Lower lobe of right lung (tissue), 2 donors: ENCODE data around the gene PRPF38B. TPM values are rescaled to one million over a fixed set of nuclear protein-coding genes. Genes with fewer than 3 reads are reported as not detected.
A peak's percentile ranks its signal among the peaks of the same experiment; 100 is the strongest.

ENCODE experiments used
- ATAC-seq, 2 donors: fragments of 200-7000 bp; cut with Tn5 transposase; one replicate each; pipeline ENCODE4 v1.9.1; 2020 to 2022; ENCODE audit warnings: mild to moderate bottlenecking in 2 of 2, moderate library complexity in 2 of 2
- DNase-seq: peaks from one replicate; pipeline ENCODE4 v3.0.0-alpha.2; 2020
- H3K27ac ChIP-seq: fragments of 200-600 bp; one replicate; pipeline ENCODE4 v1.8.0; 2022
- H3K27me3 ChIP-seq: fragments of 200-600 bp; one replicate; pipeline ENCODE4 v1.8.0; 2022; ENCODE audit warnings: low read depth
- H3K36me3 ChIP-seq: fragments of 200-600 bp; one replicate; pipeline ENCODE4 v1.8.0; 2022; ENCODE audit warnings: mild to moderate bottlenecking
- H3K4me1 ChIP-seq: fragments of 200-600 bp; one replicate; pipeline ENCODE4 v1.8.0; 2022
- H3K4me3 ChIP-seq: fragments of 200-600 bp; one replicate; pipeline ENCODE4 v1.8.0; 2022; ENCODE audit warnings: mild to moderate bottlenecking
- H3K9me3 ChIP-seq: fragments of 200-600 bp; one replicate; pipeline ENCODE4 v1.8.0; 2022
- intact Hi-C: fragments of 100-400 bp; cut with DNase I; formaldehyde crosslinking; loops from one replicate; pipeline ENCODE4 v1.11.0; 2022
- total RNA-seq: library from RNA; stranded (reverse); fragmentation: NEBNext Ultra II Directional; extraction: Animal tissue kit (Norgen Biotek cat#: 25700); gene quantifications from one replicate; pipeline ENCODE4 v1.2.1, GENCODE V29; 2021
- TF ChIP-seq, protein P1 (sequence below): fragments of 200-600 bp; IDR thresholded peaks from one replicate; pipeline ENCODE4 v1.8.0; 2022; ENCODE audit warnings: antibody characterized with exemption, mild to moderate bottlenecking
- donor health status: DM: no; HTN: yes; CAD: no; lungs with severe emphysema.

The PRPF38B gene
- total RNA-seq, 1 donor from 2014 or later = 41.0 TPM

DNA sequence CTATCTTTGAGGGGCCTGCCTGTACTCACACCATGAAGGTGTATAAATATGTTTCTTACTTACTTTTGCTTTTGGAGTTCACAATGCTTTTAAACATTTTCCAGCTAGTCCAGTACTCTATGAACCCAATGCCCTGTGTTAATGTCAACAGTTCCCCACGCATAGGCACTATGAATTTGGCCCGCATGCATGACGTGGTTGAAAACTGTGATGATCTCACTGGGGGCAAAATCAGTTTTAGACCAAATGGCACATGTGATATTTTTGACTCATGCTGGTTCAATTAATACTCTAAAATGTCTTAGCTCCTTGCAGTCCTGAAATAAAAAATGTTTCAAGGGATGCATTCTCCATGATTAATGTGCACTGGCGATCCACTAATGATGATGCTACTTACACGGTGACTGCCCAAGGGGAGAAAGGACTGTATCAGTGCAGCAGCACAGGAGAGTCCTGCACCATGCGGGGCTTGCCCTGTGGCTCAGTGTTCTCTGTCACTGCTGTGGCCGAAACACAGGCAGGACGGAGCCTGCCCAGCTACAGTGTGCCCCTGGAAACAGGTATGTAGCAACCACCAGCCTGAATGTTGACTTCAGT is 36.3 kb downstream of the PRPF38B start:
- intact Hi-C loops = no loop called here
- DNase-seq (no peak), ATAC-seq (peak in 1 of 2 donors; percentile 38)
- Histone ChIP-seq H3K4me3 (no peak overlapping the region), H3K9me3 (no peaks in the 10 kb centered on the region), H3K27me3 (no peaks in the 10 kb centered on the region), H3K27ac (no peak overlapping the region), H3K36me3 (no peaks in the 10 kb centered on the region), H3K4me1 (no peaks in the 10 kb centered on the region)
- TF ChIP-seq, protein P1, sequence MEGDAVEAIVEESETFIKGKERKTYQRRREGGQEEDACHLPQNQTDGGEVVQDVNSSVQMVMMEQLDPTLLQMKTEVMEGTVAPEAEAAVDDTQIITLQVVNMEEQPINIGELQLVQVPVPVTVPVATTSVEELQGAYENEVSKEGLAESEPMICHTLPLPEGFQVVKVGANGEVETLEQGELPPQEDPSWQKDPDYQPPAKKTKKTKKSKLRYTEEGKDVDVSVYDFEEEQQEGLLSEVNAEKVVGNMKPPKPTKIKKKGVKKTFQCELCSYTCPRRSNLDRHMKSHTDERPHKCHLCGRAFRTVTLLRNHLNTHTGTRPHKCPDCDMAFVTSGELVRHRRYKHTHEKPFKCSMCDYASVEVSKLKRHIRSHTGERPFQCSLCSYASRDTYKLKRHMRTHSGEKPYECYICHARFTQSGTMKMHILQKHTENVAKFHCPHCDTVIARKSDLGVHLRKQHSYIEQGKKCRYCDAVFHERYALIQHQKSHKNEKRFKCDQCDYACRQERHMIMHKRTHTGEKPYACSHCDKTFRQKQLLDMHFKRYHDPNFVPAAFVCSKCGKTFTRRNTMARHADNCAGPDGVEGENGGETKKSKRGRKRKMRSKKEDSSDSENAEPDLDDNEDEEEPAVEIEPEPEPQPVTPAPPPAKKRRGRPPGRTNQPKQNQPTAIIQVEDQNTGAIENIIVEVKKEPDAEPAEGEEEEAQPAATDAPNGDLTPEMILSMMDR = no peak

DNA sequence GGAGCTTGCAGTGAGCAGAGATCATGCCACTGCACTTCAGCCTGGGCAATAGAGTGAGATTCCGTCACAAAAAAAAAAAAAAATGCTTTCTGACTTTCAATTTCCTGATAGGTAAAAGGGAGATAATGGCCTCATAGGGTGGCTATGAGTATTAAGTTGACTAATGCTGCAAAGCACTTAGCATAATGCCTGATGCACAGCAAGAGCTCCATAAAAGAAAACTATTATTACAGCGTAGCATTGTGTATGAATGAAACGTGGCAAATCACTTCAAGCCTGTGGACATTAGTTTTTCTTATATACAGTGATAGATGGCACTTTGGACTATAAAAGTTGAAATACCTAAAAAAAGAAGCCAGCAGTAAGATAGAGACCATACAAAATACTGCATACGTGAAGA is 37.4 kb downstream of the PRPF38B start:
- H3K36me3 ChIP-seq = no peaks in the 10 kb centered on the region
- no peak overlapping the region for H3K4me3 ChIP-seq
- no peak overlapping the region for H3K27ac ChIP-seq
- H3K27me3 ChIP-seq = no peaks in the 10 kb centered on the region
- ATAC-seq (no peak), DNase-seq (no peak)
- no peaks in the 10 kb centered on the region for H3K4me1 ChIP-seq
- TF ChIP-seq, protein P1 = no peak
- intact Hi-C loops = no loop called here
- no peaks in the 10 kb centered on the region for H3K9me3 ChIP-seq

DNA sequence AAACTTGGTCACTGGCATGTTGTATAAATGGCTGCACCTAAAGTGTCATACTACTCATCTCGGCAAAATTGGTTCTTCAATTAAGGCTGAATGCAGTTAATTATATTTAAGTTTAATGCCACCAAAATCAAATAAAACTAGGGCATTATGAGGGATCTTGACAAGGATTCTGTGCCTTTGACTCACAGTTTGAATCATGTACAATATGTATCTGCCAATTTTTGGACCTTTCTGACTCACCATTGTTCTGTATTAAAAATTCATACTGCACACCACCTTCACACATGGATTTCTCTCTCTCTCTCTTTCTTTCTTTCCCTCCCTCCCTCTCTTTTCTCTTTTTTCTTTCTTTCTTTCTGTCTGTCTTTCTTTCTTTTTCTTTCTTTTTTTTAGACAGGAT is 40.3 kb downstream of the PRPF38B start:
- no peak overlapping the region for H3K4me3 ChIP-seq
- H3K4me1 ChIP-seq = no peaks in the 10 kb centered on the region
- DNase-seq (no peak), ATAC-seq (no peak)
- intact Hi-C loops = no loop called here
- no peak overlapping the region for H3K27ac ChIP-seq
- no peaks in the 10 kb centered on the region for H3K9me3 ChIP-seq
- no peaks in the 10 kb centered on the region for H3K36me3 ChIP-seq
- TF ChIP-seq, protein P1 = no peak
- no peaks in the 10 kb centered on the region for H3K27me3 ChIP-seq

DNA sequence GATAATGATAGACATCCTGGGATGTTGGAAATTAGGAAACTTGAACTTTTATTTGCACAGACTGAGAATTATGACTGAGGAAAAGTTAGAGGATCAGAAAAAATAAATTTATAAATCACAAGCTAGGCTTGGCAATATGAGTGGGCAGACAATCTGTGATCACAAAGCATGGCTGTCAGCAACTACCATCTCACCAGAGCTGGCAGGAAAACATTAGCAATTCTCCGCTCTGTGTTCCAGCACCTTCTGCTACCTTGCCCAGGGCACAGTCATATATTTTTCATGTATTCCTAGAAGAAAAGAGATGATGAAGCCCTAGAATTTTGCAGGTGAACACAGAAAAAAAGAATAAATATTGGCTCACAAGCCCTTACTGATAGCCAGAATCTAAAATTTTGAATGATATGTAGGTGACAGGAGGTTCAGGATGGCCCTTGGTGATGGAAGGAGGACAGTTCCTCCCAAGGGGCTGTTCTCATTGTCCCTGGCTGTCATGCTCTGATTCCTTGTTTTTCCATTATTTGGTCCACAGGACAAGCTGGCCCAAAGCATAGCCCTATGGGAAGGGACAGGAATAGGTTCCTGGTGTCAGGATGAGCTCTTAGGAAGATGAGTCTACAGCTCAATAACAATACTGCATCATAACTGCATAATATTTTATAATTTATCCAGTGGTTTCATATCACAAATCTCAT is 42.2 kb downstream of the PRPF38B start:
- no peaks in the 10 kb centered on the region for H3K36me3 ChIP-seq
- intact Hi-C loops = no loop called here
- H3K9me3 ChIP-seq = no peaks in the 10 kb centered on the region
- no peak overlapping the region for H3K27ac ChIP-seq
- ATAC-seq (no peak), DNase-seq (no peak)
- TF ChIP-seq, protein P1 = no peak
- H3K4me1 ChIP-seq = no peaks in the 10 kb centered on the region
- H3K4me3 ChIP-seq = no peak overlapping the region
- H3K27me3 ChIP-seq = no peaks in the 10 kb centered on the region

DNA sequence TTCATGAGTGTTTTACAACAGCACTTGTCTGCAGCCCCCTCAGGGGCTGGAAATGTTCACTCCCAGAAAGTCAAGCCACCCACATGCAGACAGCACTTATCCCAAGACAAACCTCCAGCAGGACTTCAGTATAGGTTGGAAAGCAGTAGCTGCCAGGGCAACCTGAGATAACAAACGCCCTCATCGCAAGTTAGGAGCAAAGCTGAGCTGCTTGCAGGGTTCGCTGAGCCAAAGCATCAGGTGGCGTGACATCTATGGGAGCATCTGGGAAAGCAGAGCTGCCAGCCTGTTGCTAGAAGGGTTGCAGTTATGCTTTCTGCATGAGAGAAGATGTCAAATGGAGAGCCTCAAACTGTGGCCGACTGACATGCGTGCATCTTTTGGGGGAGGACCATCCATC is 50.1 kb downstream of the PRPF38B start:
- no peaks in the 10 kb centered on the region for H3K36me3 ChIP-seq
- ATAC-seq (no peak), DNase-seq (no peak)
- H3K27ac ChIP-seq = no peak overlapping the region
- intact Hi-C loops = no loop called here
- H3K9me3 ChIP-seq = no peaks in the 10 kb centered on the region
- H3K4me1 ChIP-seq = no peaks in the 10 kb centered on the region
- no peaks in the 10 kb centered on the region for H3K27me3 ChIP-seq
- TF ChIP-seq, protein P1 = no peak
- no peak overlapping the region for H3K4me3 ChIP-seq
